DOHH2 (cell line): ENCODE measurements around the gene TLR6.

Source experiments
- EZH2phosphoT487 ChIP-seq: fragments of 200-600 bp; sonication (generic); IDR thresholded peaks from 2 replicates; pipeline ENCODE4 v1.6.1; 2017; ENCODE audit warnings: borderline replicate concordance, mild to moderate bottlenecking, antibody characterized with exemption, low read length, moderate library complexity, mixed read lengths
- TF ChIP-seq, protein P1 (sequence below): fragments of 200-600 bp; sonication (generic); IDR thresholded peaks from one replicate; pipeline ENCODE4 v1.5.1; 2014; ENCODE audit warnings: antibody characterized with exemption, mild to moderate bottlenecking, low read depth, low read length; ENCODE audit not compliant: poor library complexity, severe bottlenecking

DNA sequence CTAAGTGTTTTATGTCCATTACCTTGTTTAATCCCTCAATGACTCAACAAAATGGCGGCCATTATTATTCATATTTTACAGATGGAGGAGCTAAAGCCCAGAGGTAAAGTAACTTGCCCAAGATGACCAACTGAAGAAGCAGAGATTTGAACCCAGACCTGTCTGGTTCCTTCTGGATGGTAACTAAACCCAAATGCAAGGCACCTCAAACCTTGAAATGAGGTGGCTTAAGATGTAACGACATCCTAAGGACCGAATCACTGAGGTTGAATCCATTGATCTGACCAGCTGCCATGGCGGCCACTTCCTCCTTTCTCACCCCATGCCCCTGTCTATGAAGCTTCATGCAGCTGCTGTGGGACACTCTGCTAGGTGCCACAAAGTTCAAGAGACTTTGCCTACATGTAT is 74.8 kb downstream of the TLR6 start:
- TF ChIP-seq, protein P1, sequence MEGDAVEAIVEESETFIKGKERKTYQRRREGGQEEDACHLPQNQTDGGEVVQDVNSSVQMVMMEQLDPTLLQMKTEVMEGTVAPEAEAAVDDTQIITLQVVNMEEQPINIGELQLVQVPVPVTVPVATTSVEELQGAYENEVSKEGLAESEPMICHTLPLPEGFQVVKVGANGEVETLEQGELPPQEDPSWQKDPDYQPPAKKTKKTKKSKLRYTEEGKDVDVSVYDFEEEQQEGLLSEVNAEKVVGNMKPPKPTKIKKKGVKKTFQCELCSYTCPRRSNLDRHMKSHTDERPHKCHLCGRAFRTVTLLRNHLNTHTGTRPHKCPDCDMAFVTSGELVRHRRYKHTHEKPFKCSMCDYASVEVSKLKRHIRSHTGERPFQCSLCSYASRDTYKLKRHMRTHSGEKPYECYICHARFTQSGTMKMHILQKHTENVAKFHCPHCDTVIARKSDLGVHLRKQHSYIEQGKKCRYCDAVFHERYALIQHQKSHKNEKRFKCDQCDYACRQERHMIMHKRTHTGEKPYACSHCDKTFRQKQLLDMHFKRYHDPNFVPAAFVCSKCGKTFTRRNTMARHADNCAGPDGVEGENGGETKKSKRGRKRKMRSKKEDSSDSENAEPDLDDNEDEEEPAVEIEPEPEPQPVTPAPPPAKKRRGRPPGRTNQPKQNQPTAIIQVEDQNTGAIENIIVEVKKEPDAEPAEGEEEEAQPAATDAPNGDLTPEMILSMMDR = no peak
- no peak for TF ChIP-seq EZH2phosphoT487
